NCI-H1694 treated with DMSO at 0.1 percent for 48 hours (cell line): ENCODE measurements around the gene ZNF132.
"Not testable (repeated sequence)": the region's sequence is repeated elsewhere in the genome, so short reads cannot be mapped to it uniquely, and the experiment has no call there.

Experiments
- DNase-seq: peaks from one replicate; lab custom pipeline; 2025; lab: John Stamatoyannopoulos, UW

Gene ZNF132

GRCh38 chr19:58439576-58440554 is at the start of gene ZNF132:
Gene ZNF132 (minus strand): TSS chr19:58440153. CDS start chr19:58439821, 332 bp downstream.
- DNase-seq = no peak

GRCh38 chr19:58484349-58484748 is 44.4 kb upstream of the ZNF132 start:
- DNase-seq = not testable (repeated sequence)

GRCh38 chr19:58483776-58484175 is 43.8 kb upstream of the ZNF132 start:
- no peak for DNase-seq

DNA sequence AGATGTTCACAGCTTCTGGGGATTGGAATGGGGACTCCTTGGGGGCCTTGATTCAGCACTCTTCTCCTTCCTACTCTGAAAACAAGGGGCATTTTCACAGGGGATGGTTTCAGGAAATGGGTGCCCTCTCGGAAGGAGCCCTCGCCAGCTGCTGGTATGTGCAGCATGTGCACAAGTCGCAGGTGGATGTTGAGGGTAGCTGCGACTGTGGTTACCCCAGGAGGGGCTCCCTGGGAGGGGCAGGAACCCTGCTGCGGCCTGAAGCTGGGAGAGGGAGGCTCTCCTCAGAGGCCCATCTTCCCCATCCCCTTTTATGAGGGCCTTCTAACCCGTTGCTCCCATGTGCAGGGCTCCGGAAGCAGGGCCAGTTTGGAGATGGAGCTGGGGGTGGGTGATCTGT is 42.4 kb upstream of the ZNF132 start:
- no peak for DNase-seq

DNA sequence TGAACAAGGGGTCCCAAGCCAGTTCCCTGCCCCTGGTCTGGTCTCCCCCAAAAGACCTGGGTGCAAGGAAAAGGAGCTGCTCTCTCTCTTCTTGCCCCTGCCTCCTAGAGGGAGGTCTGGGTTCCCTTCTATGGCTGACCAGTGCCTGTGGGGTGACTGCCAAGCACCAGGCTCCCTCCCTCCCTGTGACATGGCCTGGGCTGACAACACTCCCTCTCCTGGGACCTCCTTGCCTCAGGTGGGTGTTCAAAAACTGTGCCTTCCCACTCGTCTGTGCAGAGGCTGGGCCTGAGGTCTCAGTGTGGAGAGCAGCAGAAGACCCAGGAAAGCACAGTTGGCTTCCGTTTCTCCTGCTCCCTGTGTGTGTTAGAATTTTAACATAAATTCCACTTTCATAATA is 40.9 kb upstream of the ZNF132 start:
- no peak for DNase-seq

- DNase-seq = no peak
Measured at GRCh38 chr19:58480481-58480830, 40.5 kb upstream of the ZNF132 start.

GRCh38 chr19:58479736-58480480 is 40.0 kb upstream of the ZNF132 start:
- DNase-seq = no peak

- no peak for DNase-seq
Measured at GRCh38 chr19:58479303-58479702, 39.4 kb upstream of the ZNF132 start.

DNA sequence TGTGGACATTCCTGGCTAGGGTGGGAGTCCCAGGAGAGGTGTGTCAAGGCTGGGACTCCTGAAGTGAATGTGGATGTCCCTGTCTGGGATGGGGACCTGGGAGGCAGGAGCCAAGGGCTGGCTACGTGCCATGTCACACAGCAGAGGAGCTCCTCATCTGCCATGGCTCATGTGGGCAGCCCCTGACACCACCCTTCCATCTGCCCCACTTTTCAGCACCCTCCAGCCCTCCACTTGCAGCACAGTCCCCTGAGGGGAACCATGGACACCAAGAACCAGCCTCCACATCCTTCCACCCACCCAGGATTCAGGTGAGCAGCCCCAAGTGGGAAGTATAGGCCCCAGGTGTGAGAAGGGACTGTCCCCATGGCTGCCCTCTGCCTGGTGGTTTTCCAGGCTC is 37.9 kb upstream of the ZNF132 start:
- DNase-seq = no peak

- no peak for DNase-seq
Measured at GRCh38 chr19:58477130-58477529, 37.2 kb upstream of the ZNF132 start.

- DNase-seq = no peak
Measured at GRCh38 chr19:58476498-58477015, 36.6 kb upstream of the ZNF132 start.

DNA sequence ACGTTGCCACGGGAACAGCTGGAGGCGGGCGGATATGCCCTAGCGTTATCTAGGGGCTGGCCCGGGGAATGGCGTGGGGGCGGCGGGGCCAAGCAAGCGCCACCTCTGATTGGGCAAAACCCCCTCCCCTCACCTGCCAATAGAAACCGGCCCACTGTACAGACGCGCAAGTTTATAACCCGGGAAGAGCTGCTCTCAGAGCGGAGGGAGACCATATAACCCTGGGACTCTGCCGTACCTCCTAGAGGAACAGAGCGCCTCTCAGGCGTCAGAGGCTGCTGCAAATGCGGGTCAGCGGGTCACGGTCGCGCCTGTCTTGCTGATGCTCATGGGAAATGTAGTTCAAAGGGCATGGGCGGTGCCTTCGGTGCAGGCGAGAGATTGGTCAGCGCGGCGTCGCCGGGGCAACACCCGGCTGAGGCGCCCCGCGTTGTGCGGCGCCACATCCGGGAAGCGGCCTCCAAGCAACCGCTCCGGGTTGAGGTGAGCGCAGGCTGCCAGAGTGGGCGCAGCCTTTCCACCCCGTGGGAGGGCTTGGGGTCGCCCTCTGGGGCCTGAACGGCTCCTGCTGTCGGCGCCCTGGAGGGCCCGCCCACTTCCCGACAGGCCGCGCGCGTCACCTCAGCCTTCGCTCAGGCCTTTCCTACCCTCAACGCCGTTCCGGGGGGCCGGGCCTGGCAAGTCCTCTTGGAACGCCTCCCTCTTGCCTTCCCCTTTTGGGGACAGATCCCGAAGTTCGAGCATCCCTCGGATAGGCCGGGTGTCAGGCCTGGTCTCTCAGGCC is 36.0 kb upstream of the ZNF132 start, which contains the start of gene ZNF446:
Gene ZNF446 (plus strand): TSS at position 639 of the 784 bp plus-strand sequence. CDS start 867 bp downstream, outside the sequence.
- peak; percentile 94 for DNase-seq

- DNase-seq = no peak
Measured at GRCh38 chr19:58474997-58475713, 35.2 kb upstream of the ZNF132 start.

- DNase-seq = no peak
Measured at GRCh38 chr19:58474291-58474996, 34.5 kb upstream of the ZNF132 start.

DNA sequence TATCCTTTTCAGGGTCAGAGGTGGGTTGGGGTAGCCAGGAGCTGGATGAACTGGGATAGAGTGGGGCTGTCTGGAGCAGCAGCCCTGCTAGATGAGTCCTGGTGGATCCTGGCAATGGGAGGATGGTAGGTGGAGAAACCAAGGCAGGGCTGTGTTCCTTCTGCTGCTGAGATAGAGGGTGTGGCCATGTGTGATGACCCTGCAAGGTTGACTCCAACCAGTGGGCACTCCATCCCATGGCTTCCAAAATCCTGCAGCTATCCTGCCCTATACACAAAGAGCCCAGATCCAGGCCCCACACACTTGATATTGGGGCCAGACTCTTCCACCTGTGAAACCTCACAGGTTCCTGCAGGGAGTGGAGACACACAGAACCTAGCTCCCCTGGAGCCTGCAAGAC is 33.8 kb upstream of the ZNF132 start:
- no peak for DNase-seq

- DNase-seq = no peak
Measured at GRCh38 chr19:58471736-58472135, 31.8 kb upstream of the ZNF132 start.

GRCh38 chr19:58470837-58471543 is 31.0 kb upstream of the ZNF132 start:
- not testable (repeated sequence) for DNase-seq

- DNase-seq = no peak
Measured at GRCh38 chr19:58469241-58470013, 29.5 kb upstream of the ZNF132 start.

DNA sequence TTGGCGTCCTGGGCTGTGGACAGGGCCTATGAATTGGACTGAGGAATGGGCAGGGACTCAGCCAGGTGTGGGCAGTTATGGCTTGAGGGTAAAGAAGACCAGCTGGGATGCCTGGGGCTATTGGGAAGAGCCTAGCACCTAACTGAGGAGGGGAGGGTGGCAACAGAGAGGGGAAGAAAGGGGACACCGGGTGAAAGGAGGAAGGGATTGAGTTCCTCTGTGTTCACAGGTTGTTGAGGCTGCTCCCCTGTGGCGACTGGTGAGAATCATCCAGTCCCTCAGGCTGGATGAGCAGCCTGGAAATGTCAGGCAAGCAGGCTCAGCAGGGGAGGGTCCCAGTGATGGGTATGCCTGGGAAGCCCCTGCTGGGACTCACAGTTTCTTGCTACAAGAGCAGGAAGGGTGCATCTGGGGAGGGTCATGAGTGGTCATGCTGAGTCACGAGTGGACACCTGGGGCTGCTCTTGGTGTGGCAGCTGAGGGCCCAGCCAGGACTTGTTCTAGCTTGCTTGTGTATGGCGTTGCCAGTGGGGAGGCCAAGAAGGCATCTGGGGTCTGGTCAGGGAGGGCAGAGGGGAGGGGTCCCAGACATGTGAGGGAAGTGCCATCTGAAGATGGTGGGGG is 28.4 kb upstream of the ZNF132 start:
- no peak for DNase-seq
